Lung (tissue), 12 donors: ENCODE measurements around the gene SLC25A45. TPM values are rescaled to one million over a fixed set of nuclear protein-coding genes. Genes with fewer than 3 reads are reported as not detected.

Experiments
- ATAC-seq: fragments of 200-7000 bp; cut with Tn5 transposase; one replicate; pipeline ENCODE4 v1.9.1; 2020; ENCODE audit warnings: moderate number of reproducible peaks; ENCODE audit not compliant: insufficient read depth, low FRiP score
- DNase-seq, 3 donors: peaks; one replicate each; pipeline ENCODE4 v3.0.0-alpha.2; 2013 to 2017
- H3K27ac ChIP-seq, 2 donors: one replicate each; pipeline ENCODE4 v1.5.1; 2013; ENCODE audit warnings: mild to moderate bottlenecking in 2 of 2, moderate library complexity in 2 of 2, control low read depth in 1 of 2, inconsistent platforms in 1 of 2, low read depth in 1 of 2, low read length in 1 of 2
- H3K27me3 ChIP-seq, 3 donors: one replicate each; pipeline ENCODE4 v1.5.1; 2013; ENCODE audit warnings: low read length in 2 of 3; ENCODE audit not compliant: control insufficient read depth in 3 of 3, insufficient read depth in 3 of 3
- H3K36me3 ChIP-seq, 4 donors: one replicate each; pipeline ENCODE4 v1.5.1; 2013; ENCODE audit warnings: low read length in 4 of 4, mild to moderate bottlenecking in 1 of 4, moderate library complexity in 1 of 4; ENCODE audit not compliant: control insufficient read depth in 4 of 4, insufficient read depth in 4 of 4
- H3K4me1 ChIP-seq, 5 donors: one replicate each; pipeline ENCODE4 v1.5.1; 2013; ENCODE audit warnings: low read length in 5 of 5, mild to moderate bottlenecking in 2 of 5, moderate library complexity in 1 of 5; ENCODE audit not compliant: control insufficient read depth in 5 of 5, insufficient read depth in 5 of 5
- H3K4me3 ChIP-seq: one replicate; pipeline ENCODE4 v1.5.1; 2013; ENCODE audit warnings: mild to moderate bottlenecking, control low read depth, moderate library complexity
- H3K9ac ChIP-seq, 2 donors: one replicate each; pipeline ENCODE4 v1.5.1; 2013; ENCODE audit warnings: low read length in 2 of 2, control low read depth in 1 of 2; ENCODE audit not compliant: insufficient read depth in 1 of 2
- H3K9me3 ChIP-seq, 4 donors: one replicate each; pipeline ENCODE4 v1.5.1; 2013; ENCODE audit warnings: low read length in 3 of 4, mild to moderate bottlenecking in 1 of 4, moderate library complexity in 1 of 4; ENCODE audit not compliant: control insufficient read depth in 4 of 4, insufficient read depth in 3 of 4
- WGBS, 2 donors: extraction: QIAGEN DNeasy Blood & Tissue Kit; methylation state at CpG; one replicate each; pipeline ENCODE4 v1.1.7; 2013; 5-methylcytosine and 5-hydroxymethylcytosine counted together
- polyA plus RNA-seq, 2 donors: library from polyadenylated mRNA; stranded (reverse); fragments of 200-250 nt; gene quantifications; one replicate each; pipeline ENCODE4 v1.2.1, GENCODE V29; 2013
- total RNA-seq, 2 donors: library from RNA; depleted of rRNA in 1 of 2; stranded (reverse); fragments of >200 nt in 1 of 2; gene quantifications; one replicate each; pipeline ENCODE4 v1.2.1, GENCODE V29; 2014 to 2021
- TF ChIP-seq, protein P1 (sequence below): IDR thresholded peaks from 2 replicates; pipeline ENCODE4 v1.5.1; 2012; ENCODE audit warnings: mild to moderate bottlenecking; ENCODE audit errors: control extremely low read depth, extremely low read depth
- donor health status: control.
- donor health status: control.
- donor health status: Bipolar disorder and iron deficiency.
- donor health status: healthy.
- donor health status: DM: yes; HTN: yes; CAD: no.

Gene SLC25A45
- total and polyA plus RNA-seq, 4 donors: 5.5 to 15.6 (median 8.1) TPM

DNA sequence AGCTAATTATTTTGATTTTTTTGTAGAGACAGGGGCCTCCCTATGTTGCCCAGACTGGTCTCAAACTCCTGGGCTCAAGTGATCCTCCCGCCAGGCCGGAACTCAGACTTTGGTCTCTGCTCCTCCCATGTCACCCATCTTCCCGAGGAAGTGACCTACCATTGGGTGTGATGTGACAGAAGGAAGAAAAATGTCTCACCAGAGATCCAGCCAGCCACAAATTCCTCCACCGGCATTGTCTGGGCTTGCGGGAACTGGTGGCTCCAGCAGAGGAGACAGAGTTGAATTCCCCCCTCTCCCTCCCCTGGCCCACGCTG, 772 bp downstream of the SLC25A45 start:
- Histone ChIP-seq H3K27me3 (no peaks in the 10 kb centered on the region), H3K4me3 (peak overlapping the region; percentile 0), H3K9ac (peak overlapping the region; percentile 51 to 74), H3K9me3 (no peaks in the 10 kb centered on the region), H3K36me3 (no peaks in the 10 kb centered on the region), H3K4me1 (peaks cover 0 to 22% (median 19%) of the 10 kb centered on the region in 5 donors), H3K27ac (peak overlapping the region; percentile 96 to 97)
- TF ChIP-seq, protein P1, sequence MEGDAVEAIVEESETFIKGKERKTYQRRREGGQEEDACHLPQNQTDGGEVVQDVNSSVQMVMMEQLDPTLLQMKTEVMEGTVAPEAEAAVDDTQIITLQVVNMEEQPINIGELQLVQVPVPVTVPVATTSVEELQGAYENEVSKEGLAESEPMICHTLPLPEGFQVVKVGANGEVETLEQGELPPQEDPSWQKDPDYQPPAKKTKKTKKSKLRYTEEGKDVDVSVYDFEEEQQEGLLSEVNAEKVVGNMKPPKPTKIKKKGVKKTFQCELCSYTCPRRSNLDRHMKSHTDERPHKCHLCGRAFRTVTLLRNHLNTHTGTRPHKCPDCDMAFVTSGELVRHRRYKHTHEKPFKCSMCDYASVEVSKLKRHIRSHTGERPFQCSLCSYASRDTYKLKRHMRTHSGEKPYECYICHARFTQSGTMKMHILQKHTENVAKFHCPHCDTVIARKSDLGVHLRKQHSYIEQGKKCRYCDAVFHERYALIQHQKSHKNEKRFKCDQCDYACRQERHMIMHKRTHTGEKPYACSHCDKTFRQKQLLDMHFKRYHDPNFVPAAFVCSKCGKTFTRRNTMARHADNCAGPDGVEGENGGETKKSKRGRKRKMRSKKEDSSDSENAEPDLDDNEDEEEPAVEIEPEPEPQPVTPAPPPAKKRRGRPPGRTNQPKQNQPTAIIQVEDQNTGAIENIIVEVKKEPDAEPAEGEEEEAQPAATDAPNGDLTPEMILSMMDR: no peak
- 1% methylated on average over 6 of the region's 6 CpGs for WGBS, 2 donors
- ATAC-seq (peak; percentile 4), DNase-seq (peak in 2 of 3 donors; percentile 64 to 78)

- TF ChIP-seq, protein P1: no peak
- H3K27ac ChIP-seq: peak overlapping the region in 1 of 2 donors; percentile 59
- ATAC-seq (no peak), DNase-seq (no peak)
- no peaks in the 10 kb centered on the region for H3K27me3 ChIP-seq
- peaks cover 0 to 21% (median 15%) of the 10 kb centered on the region in 5 donors for H3K4me1 ChIP-seq
- H3K9ac ChIP-seq: no peak overlapping the region
- H3K4me3 ChIP-seq: no peak overlapping the region
- 90 to 92% methylated on average over 16 of the region's 16 CpGs for WGBS, 2 donors
- H3K36me3 ChIP-seq: no peaks in the 10 kb centered on the region
- no peaks in the 10 kb centered on the region for H3K9me3 ChIP-seq
These were observed 1.9 kb downstream of the SLC25A45 start for GRCh38 chr11:65380460-65381119.

DNA sequence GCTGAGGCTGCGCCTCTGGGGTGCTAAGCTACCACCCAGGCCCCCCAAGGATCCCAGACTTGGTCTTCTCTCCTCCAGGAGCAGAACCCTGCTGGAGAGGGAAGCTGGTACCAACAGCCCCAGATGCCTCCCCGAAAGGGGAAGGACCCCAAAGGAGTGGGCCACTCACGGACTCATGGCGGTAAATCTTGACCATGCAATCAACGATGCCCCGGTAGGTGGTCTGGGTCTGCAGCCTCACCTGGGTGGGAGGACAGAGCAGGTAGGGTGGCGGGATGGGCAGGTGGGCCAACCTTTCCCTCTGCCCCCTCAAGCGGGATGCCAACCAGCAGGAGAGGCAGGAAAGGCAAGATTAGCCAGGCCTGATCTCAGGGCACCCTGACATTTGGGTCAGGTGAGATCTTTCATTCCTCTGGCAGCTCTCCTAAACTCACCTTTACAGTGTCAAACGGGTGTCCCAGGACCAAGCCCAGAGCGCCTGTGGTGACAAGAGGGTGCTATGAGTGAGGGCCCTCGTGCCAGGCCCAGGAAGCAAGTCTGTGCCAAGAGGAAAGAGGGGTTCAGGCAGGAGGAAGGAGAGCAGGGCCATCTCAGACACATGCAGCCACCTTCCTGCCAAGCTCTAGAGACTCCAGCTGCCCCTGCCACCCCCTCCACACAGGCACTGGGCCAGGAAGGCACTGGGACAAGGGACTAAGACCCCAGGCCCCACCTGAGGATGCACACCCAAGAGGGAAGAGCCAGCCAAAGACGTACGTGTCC, 2.6 kb downstream of the SLC25A45 start:
- TF ChIP-seq, protein P1: no peak
- H3K36me3 ChIP-seq: no peaks in the 10 kb centered on the region
- no peak overlapping the region for H3K27ac ChIP-seq
- 84 to 85% methylated on average over 13 of the region's 13 CpGs for WGBS, 2 donors
- DNase-seq (no peak), ATAC-seq (no peak)
- H3K4me1 ChIP-seq: peaks cover 0 to 21% (median 14%) of the 10 kb centered on the region in 5 donors
- no peak overlapping the region for H3K4me3 ChIP-seq
- no peaks in the 10 kb centered on the region for H3K27me3 ChIP-seq
- H3K9ac ChIP-seq: no peak overlapping the region
- no peaks in the 10 kb centered on the region for H3K9me3 ChIP-seq
